ENCODE results near the gene KCNK3.

GRCh38 chr2:26697425-26697824 lies 4.9 kb downstream of the KCNK3 start:
- no peak for TF ChIP-seq CTCF (IDR thresholded peaks at IDR 0.05)
- TF ChIP-seq POLR2A (IDR thresholded peaks at IDR 0.05): no peak
